Natural killer cell (primary cell): Measurements from ENCODE around the gene CLEC20A. TPM values are rescaled to one million over a fixed set of nuclear protein-coding genes. Genes with fewer than 3 reads are reported as not detected.

ENCODE experiments used
- ATAC-seq, 3 donors: fragments of 150-1000 bp in 2 of 3; fragments of 200-7000 bp in 1 of 3; cut with Tn5 transposase; 1 replicate in 1 of 3; 2 replicates in 2 of 3; pipeline ENCODE4 v1.10.0; 2021; ENCODE audit warnings: mild to moderate bottlenecking in 2 of 3, moderate library complexity in 2 of 3
- DNase-seq, 2 donors: peaks; one replicate each; pipeline versions ENCODE4 v3.0.0 to v3.0.0-alpha.2; 2013 to 2021; ENCODE audit warnings: mixed read lengths in 1 of 2
- H3K27ac ChIP-seq: one replicate; pipeline ENCODE4 v1.5.1; 2013; ENCODE audit warnings: mild to moderate bottlenecking, low read length
- H3K27me3 ChIP-seq: one replicate; pipeline ENCODE4 v1.6.1; 2013; ENCODE audit warnings: low read length; ENCODE audit not compliant: control insufficient read depth, insufficient read depth
- H3K36me3 ChIP-seq: one replicate; pipeline ENCODE4 v1.6.1; 2013; ENCODE audit warnings: low read length; ENCODE audit not compliant: control insufficient read depth, insufficient read depth
- H3K4me1 ChIP-seq: one replicate; pipeline ENCODE4 v1.6.1; 2013; ENCODE audit warnings: low read length; ENCODE audit not compliant: control insufficient read depth, insufficient read depth
- H3K4me3 ChIP-seq: one replicate; pipeline ENCODE4 v1.5.1; 2013; ENCODE audit warnings: low read length
- H3K9me3 ChIP-seq: one replicate; pipeline ENCODE4 v1.6.1; 2013; ENCODE audit warnings: low read length; ENCODE audit not compliant: control insufficient read depth, insufficient read depth
- H3K27ac Mint-ChIP-seq, 2 donors: one replicate each; pipeline ENCODE4 v1.8.0; 2022; ENCODE audit warnings: mild to moderate bottlenecking in 2 of 2, mixed read lengths in 2 of 2, moderate library complexity in 1 of 2
- H3K27me3 Mint-ChIP-seq, 2 donors: one replicate each; pipeline ENCODE4 v1.8.0; 2022; ENCODE audit warnings: low read depth in 2 of 2, mixed read lengths in 2 of 2
- H3K36me3 Mint-ChIP-seq: one replicate; pipeline ENCODE4 v1.8.0; 2022; ENCODE audit warnings: mixed read lengths
- H3K4me1 Mint-ChIP-seq, 2 donors: one replicate each; pipeline ENCODE4 v1.8.0; 2022; ENCODE audit warnings: mixed read lengths in 2 of 2
- H3K4me3 Mint-ChIP-seq: one replicate; pipeline ENCODE4 v1.8.0; 2022; ENCODE audit warnings: mild to moderate bottlenecking, moderate library complexity, mixed read lengths
- H3K9me3 Mint-ChIP-seq, 2 donors: one replicate each; pipeline ENCODE4 v1.8.0; 2022; ENCODE audit warnings: mixed read lengths in 2 of 2
- WGBS: methylation state at CpG from one replicate; pipeline ENCODE4 v1.1.7; 2013; ENCODE audit warnings: missing lambda C conversion rate; ENCODE audit not compliant: insufficient coverage; 5-methylcytosine and 5-hydroxymethylcytosine counted together
- intact Hi-C: fragments of 100-400 bp; cut with micrococcal nuclease; formaldehyde crosslinking; loops from one replicate; pipeline ENCODE4 v1.14.2; 2022
- total RNA-seq, 4 donors: library from RNA; stranded (reverse); fragments of 120-200 nt in 1 of 4; gene quantifications; one replicate each; pipeline versions ENCODE4 v1.2.3 to v1.2.4, GENCODE V29; 2013 to 2022
- TF ChIP-seq, protein P1 (sequence below): fragments of 200-600 bp; IDR thresholded peaks from one replicate; pipeline ENCODE4 v1.8.0; 2022; ENCODE audit warnings: antibody characterized with exemption

The CLEC20A gene
- total RNA-seq, 3 donors from 2014 or later (not counting 1 experiment from before 2014, with no cell fraction given) = not detected

DNA sequence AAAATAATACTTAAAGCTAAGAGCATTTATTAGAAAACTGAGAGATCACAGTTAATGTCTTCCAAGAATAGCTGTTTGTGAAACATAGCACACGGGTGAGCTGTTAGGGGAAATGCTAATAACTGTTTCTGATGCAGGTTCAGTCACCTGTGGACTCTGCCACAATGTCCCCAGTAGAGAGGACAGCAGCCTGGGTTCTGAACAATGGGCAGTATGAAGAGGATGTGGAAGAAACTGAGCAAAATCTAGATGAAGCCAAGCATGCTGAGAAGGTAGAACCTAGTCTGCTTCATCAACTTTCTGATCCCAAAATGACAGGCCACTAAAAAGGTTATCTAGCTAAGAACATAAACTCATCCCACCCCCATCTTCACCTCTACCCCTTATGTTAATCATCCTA is 32.6 kb downstream of the CLEC20A start:
- no peak for ATAC-seq
- no peak overlapping the region for H3K4me3 ChIP-seq
- intact Hi-C loops = no loop called here

DNA sequence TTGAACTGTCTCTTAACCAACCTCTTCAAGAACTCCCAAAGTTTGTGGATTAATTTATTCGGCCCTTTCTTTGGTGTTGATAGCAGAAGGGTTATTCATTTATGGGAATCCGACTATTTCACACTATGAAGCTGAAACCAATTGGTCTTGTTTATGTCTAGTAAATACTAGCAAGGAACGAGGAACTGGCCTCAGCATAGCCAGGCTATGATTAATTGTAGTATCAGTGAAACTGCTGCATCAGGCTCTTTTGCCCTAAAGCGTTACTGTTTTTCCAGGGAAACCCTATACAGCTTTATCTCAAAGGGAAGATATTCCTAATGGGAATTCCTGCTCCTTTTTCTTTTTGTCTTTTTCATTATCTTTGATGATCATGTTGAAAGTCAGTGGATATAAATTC is 35.1 kb downstream of the CLEC20A start:
- H3K4me1 Mint-ChIP-seq = no peaks in the 10 kb centered on the region
- intact Hi-C loops = no loop called here
- Histone ChIP-seq H3K4me1 (no peaks in the 10 kb centered on the region), H3K27me3 (no peaks in the 10 kb centered on the region), H3K36me3 (no peaks in the 10 kb centered on the region), H3K9me3 (no peaks in the 10 kb centered on the region), H3K4me3 (no peak overlapping the region), H3K27ac (no peak overlapping the region)
- H3K27me3 Mint-ChIP-seq = peaks cover 2 to 9% of the 10 kb centered on the region in 2 donors
- no peak for DNase-seq
- H3K36me3 Mint-ChIP-seq = no peaks in the 10 kb centered on the region
- ATAC-seq = no peak
- H3K9me3 Mint-ChIP-seq = no peaks in the 10 kb centered on the region
- TF ChIP-seq, protein P1, sequence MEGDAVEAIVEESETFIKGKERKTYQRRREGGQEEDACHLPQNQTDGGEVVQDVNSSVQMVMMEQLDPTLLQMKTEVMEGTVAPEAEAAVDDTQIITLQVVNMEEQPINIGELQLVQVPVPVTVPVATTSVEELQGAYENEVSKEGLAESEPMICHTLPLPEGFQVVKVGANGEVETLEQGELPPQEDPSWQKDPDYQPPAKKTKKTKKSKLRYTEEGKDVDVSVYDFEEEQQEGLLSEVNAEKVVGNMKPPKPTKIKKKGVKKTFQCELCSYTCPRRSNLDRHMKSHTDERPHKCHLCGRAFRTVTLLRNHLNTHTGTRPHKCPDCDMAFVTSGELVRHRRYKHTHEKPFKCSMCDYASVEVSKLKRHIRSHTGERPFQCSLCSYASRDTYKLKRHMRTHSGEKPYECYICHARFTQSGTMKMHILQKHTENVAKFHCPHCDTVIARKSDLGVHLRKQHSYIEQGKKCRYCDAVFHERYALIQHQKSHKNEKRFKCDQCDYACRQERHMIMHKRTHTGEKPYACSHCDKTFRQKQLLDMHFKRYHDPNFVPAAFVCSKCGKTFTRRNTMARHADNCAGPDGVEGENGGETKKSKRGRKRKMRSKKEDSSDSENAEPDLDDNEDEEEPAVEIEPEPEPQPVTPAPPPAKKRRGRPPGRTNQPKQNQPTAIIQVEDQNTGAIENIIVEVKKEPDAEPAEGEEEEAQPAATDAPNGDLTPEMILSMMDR = no peak
- no peak overlapping the region for H3K27ac Mint-ChIP-seq
- 86% methylated on average over 4 of the region's 4 CpGs for WGBS
- H3K4me3 Mint-ChIP-seq = no peak overlapping the region

More for the DNA sequence above, 32.6 kb downstream of the CLEC20A start:
- H3K9me3 ChIP-seq = no peaks in the 10 kb centered on the region
- Mint-ChIP-seq H3K27me3 (peaks cover 2 to 17% of the 10 kb centered on the region in 2 donors), H3K4me1 (no peaks in the 10 kb centered on the region), H3K36me3 (no peaks in the 10 kb centered on the region), H3K9me3 (no peaks in the 10 kb centered on the region), H3K4me3 (no peak overlapping the region), H3K27ac (no peak overlapping the region)
- DNase-seq = no peak
- WGBS = 94% methylated on average over 1 of the region's 1 CpG
- no peaks in the 10 kb centered on the region for H3K36me3 ChIP-seq
- no peaks in the 10 kb centered on the region for H3K4me1 ChIP-seq
- no peaks in the 10 kb centered on the region for H3K27me3 ChIP-seq
- TF ChIP-seq, protein P1 = no peak
- H3K27ac ChIP-seq = no peak overlapping the region

DNA sequence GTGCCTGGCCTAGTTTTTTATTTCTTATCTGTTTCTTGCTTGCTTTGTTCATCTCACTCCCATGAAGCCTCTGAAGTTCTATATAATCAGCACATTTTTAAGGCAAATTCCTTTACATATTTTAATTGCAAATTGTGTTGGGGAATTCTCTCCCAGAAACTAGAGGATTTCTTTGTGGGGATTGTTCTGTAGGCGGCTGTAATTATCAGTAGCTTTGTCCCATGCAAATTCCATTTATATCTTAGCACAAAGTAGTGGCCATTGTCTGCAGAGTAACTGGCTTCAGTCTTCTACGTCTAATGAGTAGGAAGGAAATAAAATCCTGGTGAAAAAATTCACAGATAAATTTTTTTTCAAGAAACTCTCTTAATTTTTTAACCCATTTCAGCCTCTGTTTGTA is 35.7 kb downstream of the CLEC20A start:
- Histone ChIP-seq H3K27ac (no peak overlapping the region), H3K27me3 (no peaks in the 10 kb centered on the region), H3K4me3 (no peak overlapping the region), H3K9me3 (no peaks in the 10 kb centered on the region), H3K4me1 (no peaks in the 10 kb centered on the region), H3K36me3 (no peaks in the 10 kb centered on the region)
- no peaks in the 10 kb centered on the region for H3K36me3 Mint-ChIP-seq
- DNase-seq (no peak), ATAC-seq (no peak)
- H3K4me3 Mint-ChIP-seq = no peak overlapping the region
- peaks cover 2 to 7% of the 10 kb centered on the region in 2 donors for H3K27me3 Mint-ChIP-seq
- H3K27ac Mint-ChIP-seq = no peak overlapping the region
- intact Hi-C loops = no loop called here
- WGBS = 80% methylated on average over 1 of the region's 2 CpGs
- no peaks in the 10 kb centered on the region for H3K4me1 Mint-ChIP-seq
- TF ChIP-seq, protein P1 = no peak
- no peaks in the 10 kb centered on the region for H3K9me3 Mint-ChIP-seq

DNA sequence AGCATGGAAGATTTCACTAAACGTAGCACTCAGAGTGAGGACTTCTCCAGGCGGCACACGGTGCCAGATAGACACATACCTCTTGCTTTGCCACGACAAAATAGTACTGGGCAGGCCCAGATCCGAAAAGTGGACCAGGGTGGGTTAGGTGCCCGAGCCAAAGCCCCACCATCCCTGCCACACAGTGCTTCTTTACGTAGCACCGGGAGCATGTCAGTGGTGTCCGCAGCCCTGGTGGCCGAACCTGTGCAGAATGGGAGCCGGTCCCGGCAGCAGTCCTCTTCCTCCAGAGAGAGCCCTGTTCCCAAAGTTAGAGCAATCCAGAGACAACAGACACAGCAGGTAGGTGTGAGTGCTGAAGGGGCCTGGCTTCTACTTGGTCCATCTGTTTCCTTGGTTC is 38.6 kb downstream of the CLEC20A start:
- no peaks in the 10 kb centered on the region for H3K9me3 Mint-ChIP-seq
- no peaks in the 10 kb centered on the region for H3K4me1 Mint-ChIP-seq
- no peaks in the 10 kb centered on the region for H3K36me3 Mint-ChIP-seq
- no peaks in the 10 kb centered on the region for H3K9me3 ChIP-seq
- H3K27me3 Mint-ChIP-seq = no peaks in the 10 kb centered on the region
- no peak overlapping the region for H3K27ac Mint-ChIP-seq
- H3K27me3 ChIP-seq = no peaks in the 10 kb centered on the region
- DNase-seq = no peak
- intact Hi-C loops = no loop called here
- H3K36me3 ChIP-seq = no peaks in the 10 kb centered on the region
- TF ChIP-seq, protein P1 = no peak
- H3K4me1 ChIP-seq = no peaks in the 10 kb centered on the region
- no peak overlapping the region for H3K4me3 Mint-ChIP-seq
- peak in 1 of 3 donors; percentile 27 for ATAC-seq
- WGBS = 92% methylated on average over 12 of the region's 12 CpGs
- no peak overlapping the region for H3K4me3 ChIP-seq
- H3K27ac ChIP-seq = no peak overlapping the region
